Suprapubic skin (tissue), 4 donors: ENCODE results near the gene HES3. TPM values are rescaled to one million over a fixed set of nuclear protein-coding genes. Genes with fewer than 3 reads are reported as not detected.

ENCODE experiments used
- DNase-seq, 2 donors: peaks; one replicate each; pipeline ENCODE4 v3.0.0-alpha.2; 2019; ENCODE audit warnings: low spot score in 2 of 2
- H3K27ac ChIP-seq: fragments of 200-600 bp; sonication (generic); one replicate; pipeline ENCODE4 v1.5.1; 2019
- H3K27me3 ChIP-seq: fragments of 200-600 bp; sonication (generic); one replicate; pipeline ENCODE4 v1.5.1; 2019
- H3K36me3 ChIP-seq: fragments of 200-600 bp; sonication (generic); one replicate; pipeline ENCODE4 v1.5.1; 2019
- H3K4me1 ChIP-seq: fragments of 200-600 bp; sonication (generic); one replicate; pipeline ENCODE4 v1.5.1; 2019
- H3K4me3 ChIP-seq: fragments of 200-600 bp; sonication (generic); one replicate; pipeline ENCODE4 v1.5.1; 2019; ENCODE audit warnings: mild to moderate bottlenecking
- H3K9me3 ChIP-seq: fragments of 200-600 bp; sonication (generic); one replicate; pipeline ENCODE4 v1.5.1; 2019
- CTCF ChIP-seq, 2 donors: fragments of 200-600 bp in 1 of 2; fragments of 450-650 bp in 1 of 2; sonication (generic) in 1 of 2; IDR thresholded peaks; one replicate each; pipeline ENCODE4 v1.5.1; 2016 to 2019; ENCODE audit warnings: antibody characterized with exemption in 2 of 2, mild to moderate bottlenecking in 1 of 2, moderate library complexity in 1 of 2
- EP300 ChIP-seq: sonication (generic); formaldehyde crosslinking; IDR thresholded peaks from one replicate; pipeline ENCODE4 v1.6.1; 2017; ENCODE audit warnings: antibody characterized with exemption
- POLR2A ChIP-seq, 2 donors: fragments of 450-650 bp; IDR thresholded peaks; one replicate each; pipeline ENCODE4 v1.6.1; 2017; ENCODE audit warnings: antibody characterized with exemption in 2 of 2, mild to moderate bottlenecking in 2 of 2, moderate library complexity in 2 of 2
- POLR2AphosphoS5 ChIP-seq, 3 donors: sonication (generic); formaldehyde crosslinking; IDR thresholded peaks; one replicate each; pipeline ENCODE4 v1.6.1; 2017; ENCODE audit warnings: antibody characterized with exemption in 3 of 3
- WGBS: methylation state at CpG from one replicate; pipeline ENCODE4 v1.1.5; 2018; 5-methylcytosine and 5-hydroxymethylcytosine counted together
- total RNA-seq, 4 donors: library from RNA; depleted of rRNA; stranded (reverse); fragments of >200 nt; gene quantifications; one replicate each; pipeline ENCODE4 v1.1.0, GENCODE V29; 2016

The HES3 gene
- total RNA-seq, 4 donors from 2014 or later = not detected

GRCh38 chr1:6288026-6288425, 44.0 kb downstream of the HES3 start:
- no peaks in the 10 kb centered on the region for H3K9me3 ChIP-seq
- no peak for DNase-seq
- H3K4me3 ChIP-seq = no peak overlapping the region
- no peaks in the 10 kb centered on the region for H3K36me3 ChIP-seq
- H3K27ac ChIP-seq = no peak overlapping the region
- peaks cover 21% of the 10 kb centered on the region for H3K4me1 ChIP-seq
- H3K27me3 ChIP-seq = no peaks in the 10 kb centered on the region
- no peak for TF ChIP-seq CTCF (IDR thresholded peaks at IDR 0.05)
- no peak for TF ChIP-seq POLR2AphosphoS5 (IDR thresholded peaks at IDR 0.05)
- no peak for TF ChIP-seq EP300
- no peak for TF ChIP-seq POLR2A (IDR thresholded peaks at IDR 0.05)
- WGBS = 87% methylated on average over 3 of the region's 14 CpGs

- no peaks in the 10 kb centered on the region for H3K9me3 ChIP-seq
- no peak for TF ChIP-seq EP300
- no peak for TF ChIP-seq CTCF (IDR thresholded peaks at IDR 0.05)
- no peak for TF ChIP-seq POLR2A (IDR thresholded peaks at IDR 0.05)
- TF ChIP-seq POLR2AphosphoS5 (IDR thresholded peaks at IDR 0.05) = no peak
- peaks cover 3% of the 10 kb centered on the region for H3K36me3 ChIP-seq
- no peak for DNase-seq
- WGBS = 50% methylated on average over 7 of the region's 10 CpGs
- H3K27me3 ChIP-seq = no peaks in the 10 kb centered on the region
- no peak overlapping the region for H3K27ac ChIP-seq
- H3K4me1 ChIP-seq = peaks cover 21% of the 10 kb centered on the region
- no peak overlapping the region for H3K4me3 ChIP-seq
These were observed 44.7 kb downstream of the HES3 start for GRCh38 chr1:6288665-6289064.

- 76% methylated on average over 8 of the region's 10 CpGs for WGBS
- no peak for DNase-seq
- TF ChIP-seq POLR2AphosphoS5 (IDR thresholded peaks at IDR 0.05) = no peak
- TF ChIP-seq POLR2A (IDR thresholded peaks at IDR 0.05) = no peak
These were observed 48.1 kb downstream of the HES3 start for GRCh38 chr1:6292102-6292501.

GRCh38 chr1:6294080-6294889, 50.3 kb downstream of the HES3 start:
- no peak overlapping the region for H3K4me3 ChIP-seq
- DNase-seq = no peak
- no peaks in the 10 kb centered on the region for H3K27me3 ChIP-seq
- H3K9me3 ChIP-seq = no peaks in the 10 kb centered on the region
- H3K27ac ChIP-seq = no peak overlapping the region
- TF ChIP-seq POLR2A (IDR thresholded peaks at IDR 0.05) = no peak
- TF ChIP-seq EP300 = no peak
- no peak for TF ChIP-seq CTCF (IDR thresholded peaks at IDR 0.05)
- TF ChIP-seq POLR2AphosphoS5 (IDR thresholded peaks at IDR 0.05) = no peak
- peaks cover 4% of the 10 kb centered on the region for H3K4me1 ChIP-seq
- peaks cover 13% of the 10 kb centered on the region for H3K36me3 ChIP-seq
- WGBS = 84% methylated on average over 13 of the region's 14 CpGs

More at GRCh38 chr1:6292102-6292501, 48.1 kb downstream of the HES3 start:
- Histone ChIP-seq H3K36me3 (peaks cover 13% of the 10 kb centered on the region), H3K9me3 (no peaks in the 10 kb centered on the region), H3K4me3 (no peak overlapping the region), H3K27ac (no peak overlapping the region), H3K4me1 (peaks cover 18% of the 10 kb centered on the region), H3K27me3 (no peaks in the 10 kb centered on the region)

GRCh38 chr1:6294890-6295556, 51.0 kb downstream of the HES3 start:
- peaks cover 13% of the 10 kb centered on the region for H3K36me3 ChIP-seq
- no peaks in the 10 kb centered on the region for H3K9me3 ChIP-seq
- no peaks in the 10 kb centered on the region for H3K27me3 ChIP-seq
- peaks cover 4% of the 10 kb centered on the region for H3K4me1 ChIP-seq
- WGBS = 90% methylated on average over 21 of the region's 23 CpGs
- TF ChIP-seq EP300 (no peak), POLR2A (IDR thresholded peaks at IDR 0.05) (no peak)
- no peak overlapping the region for H3K27ac ChIP-seq
- H3K4me3 ChIP-seq = no peak overlapping the region
- no peak for DNase-seq

Other genes with a start within 250 kb of the HES3 start
- gene KCNAB2, start 198.3 kb upstream of the HES3 start, total RNA-seq = 10 to 100 TPM; 13.3 to 17.5 (median 16.2) TPM
- under 1 TPM in 3 of 4 donors, not detected in 1; 0.04 to 0.36 (median 0.13) TPM for gene CHD5, start 63.9 kb upstream of the HES3 start, total RNA-seq
- 100 to 1,000 TPM; 152 to 206 (median 171) TPM for gene RPL22, start 44.6 kb upstream of the HES3 start, total RNA-seq
- 1 to 10 TPM; 4.6 to 9.8 (median 9.5) TPM for gene RNF207, start 38.1 kb upstream of the HES3 start, total RNA-seq
- 10 to 100 TPM; 20.2 to 65.0 (median 58.1) TPM for gene ICMT, start 8.2 kb upstream of the HES3 start, total RNA-seq
- gene GPR153, start 16.9 kb downstream of the HES3 start, total RNA-seq = 10 to 100 TPM in 3 of 4 donors, 1 to 10 TPM in 1; 5.6 to 16.1 (median 14.2) TPM
- gene ACOT7, start 149.6 kb downstream of the HES3 start, total RNA-seq = 10 to 100 TPM in 3 of 4 donors, 1 to 10 TPM in 1; 8.4 to 40.5 (median 26.7) TPM
- gene HES2, start 175.7 kb downstream of the HES3 start, total RNA-seq = 10 to 100 TPM; 18.2 to 36.4 (median 24.9) TPM
- gene ESPN, start 180.6 kb downstream of the HES3 start, total RNA-seq = 10 to 100 TPM; 37.6 to 54.4 (median 48.8) TPM
- 100 to 1,000 TPM in 2 of 4 donors, 10 to 100 TPM in 2; 66.8 to 411 (median 99.5) TPM for gene TNFRSF25, start 222.0 kb downstream of the HES3 start, total RNA-seq
- 100 to 1,000 TPM in 2 of 4 donors, 10 to 100 TPM in 2; 76.3 to 347 (median 107) TPM for gene PLEKHG5, start 247.5 kb downstream of the HES3 start, total RNA-seq